HG02973 (cell line): ENCODE data around the gene PIK3IP1.
"Not testable (repeated sequence)": the region's sequence is repeated elsewhere in the genome, so short reads cannot be mapped to it uniquely, and the experiment has no call there.

Experiments
- ATAC-seq: cut with Tn5 transposase; IDR thresholded peaks from one replicate; pipeline ENCODE4 v1.9.1; 2021; ENCODE audit warnings: moderate library complexity; ENCODE audit not compliant: unreplicated experiment

Gene PIK3IP1, protein sequence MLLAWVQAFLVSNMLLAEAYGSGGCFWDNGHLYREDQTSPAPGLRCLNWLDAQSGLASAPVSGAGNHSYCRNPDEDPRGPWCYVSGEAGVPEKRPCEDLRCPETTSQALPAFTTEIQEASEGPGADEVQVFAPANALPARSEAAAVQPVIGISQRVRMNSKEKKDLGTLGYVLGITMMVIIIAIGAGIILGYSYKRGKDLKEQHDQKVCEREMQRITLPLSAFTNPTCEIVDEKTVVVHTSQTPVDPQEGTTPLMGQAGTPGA

DNA sequence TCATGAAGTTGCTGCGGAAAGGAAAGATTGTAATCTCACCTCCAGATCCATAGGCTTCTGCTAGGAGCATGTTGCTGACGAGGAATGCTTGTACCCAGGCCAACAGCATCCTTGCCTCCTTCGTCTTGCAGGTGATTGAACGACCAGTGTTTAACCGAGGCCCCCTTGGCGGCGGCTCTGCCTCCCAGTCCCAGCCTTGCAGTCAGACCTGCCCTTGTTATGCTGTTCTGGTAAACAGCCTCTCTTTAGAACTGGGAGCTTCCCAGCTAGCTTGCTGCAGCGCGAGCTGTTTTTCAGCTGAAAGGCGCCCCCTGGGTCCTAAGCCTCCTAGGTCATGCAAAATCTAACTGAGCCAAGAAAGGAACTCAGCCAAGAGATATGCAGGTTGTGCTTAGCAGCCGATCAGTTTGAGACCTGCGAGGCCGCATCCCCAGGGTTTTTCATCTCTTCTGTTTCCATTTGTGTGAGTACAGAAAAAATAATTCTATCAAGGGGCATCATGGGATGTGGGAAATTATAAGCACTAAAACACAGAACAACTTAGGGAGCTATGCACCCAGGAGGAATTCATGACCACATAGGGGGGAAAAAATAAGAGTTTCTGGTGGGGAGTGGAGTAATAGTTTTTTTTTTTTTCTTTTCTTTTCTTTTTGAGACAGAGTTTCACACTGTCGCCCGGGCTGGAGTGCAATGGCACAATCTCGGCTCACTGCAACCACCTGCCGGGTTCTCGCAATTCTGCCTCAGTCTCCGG, at the start of gene PIK3IP1:
Gene PIK3IP1 (minus strand): TSS at position 253 of the 754 bp plus-strand sequence. CDS start 144 bp downstream, at position 109.
- ATAC-seq, result no peak

DNA sequence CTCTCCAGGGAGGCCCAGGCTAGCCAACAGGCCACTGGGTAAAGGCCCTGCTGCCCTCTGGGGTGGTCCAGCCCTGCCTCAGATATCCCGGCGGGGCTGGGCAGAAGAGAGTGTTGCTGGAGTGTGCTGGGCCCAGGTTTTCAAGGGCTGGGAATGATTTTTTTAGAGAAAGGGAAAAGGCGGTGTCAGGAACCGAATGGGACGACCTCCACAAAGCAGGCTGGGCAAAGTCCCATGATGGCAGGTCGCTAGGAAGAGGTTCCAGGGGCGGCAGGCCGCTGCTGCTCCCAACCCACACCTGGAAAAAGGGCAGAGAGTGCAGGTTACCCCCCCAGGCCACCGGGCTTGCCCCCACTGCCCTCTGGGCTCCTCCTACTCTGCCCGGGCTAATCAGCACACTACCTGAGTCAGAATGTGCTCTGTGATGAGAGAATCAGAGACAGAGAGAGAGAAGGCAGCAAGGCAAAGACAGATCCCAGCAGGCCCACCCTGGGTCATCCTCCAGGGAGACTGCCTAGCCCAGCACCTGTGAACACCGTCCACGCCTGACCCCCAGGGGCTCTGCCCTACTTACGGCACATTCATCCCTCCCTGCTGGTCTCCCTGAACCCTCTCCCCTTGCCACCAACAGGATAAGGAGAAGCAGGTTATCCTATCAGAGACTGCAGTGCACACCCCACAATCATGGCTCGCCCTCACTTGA, 49.2 kb upstream of the PIK3IP1 start:
- ATAC-seq, result no peak

DNA sequence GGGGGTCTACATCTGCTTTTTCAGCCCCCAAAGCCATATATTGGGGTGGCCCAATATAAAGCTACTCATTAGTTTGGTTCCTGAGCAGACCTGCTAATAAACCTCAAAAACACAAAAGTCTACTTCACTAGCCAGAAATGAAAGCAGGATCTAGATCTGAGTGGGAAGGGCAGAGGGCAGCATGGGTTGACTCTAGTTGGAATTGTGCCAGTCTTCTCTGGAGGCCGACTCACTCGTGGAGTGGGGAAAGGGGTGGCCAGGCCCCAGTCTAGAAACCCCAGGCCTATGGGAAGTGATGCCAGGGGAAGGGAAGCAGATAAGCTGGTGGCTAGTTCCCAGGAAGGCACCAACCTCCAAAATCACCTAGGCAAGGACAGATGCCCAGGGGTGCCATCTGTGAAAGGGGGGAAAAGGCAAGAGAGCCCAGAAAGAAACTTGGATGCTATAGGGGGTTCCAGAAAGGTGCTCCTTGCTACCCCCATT, 48.5 kb upstream of the PIK3IP1 start:
- no peak for ATAC-seq

DNA sequence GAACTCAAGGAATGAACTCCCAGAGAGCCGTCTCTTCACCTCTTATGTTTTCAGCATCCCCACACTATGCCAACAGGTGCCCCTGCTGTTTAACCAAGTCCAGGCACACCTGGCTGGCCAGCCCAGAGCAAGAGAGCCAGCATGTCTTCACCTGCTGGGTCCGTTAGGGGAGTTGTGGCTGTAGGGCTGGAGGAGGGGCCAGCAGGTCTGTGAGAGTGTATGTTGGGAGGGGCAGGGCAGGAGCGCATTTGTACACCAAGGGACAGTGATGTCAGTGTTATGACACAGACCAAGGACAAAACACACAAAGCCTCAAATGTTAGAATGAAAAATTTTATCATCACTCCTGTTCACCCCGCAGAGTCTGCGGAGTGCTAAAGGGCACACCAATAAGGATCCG, 48.1 kb upstream of the PIK3IP1 start:
- ATAC-seq, result no peak

DNA sequence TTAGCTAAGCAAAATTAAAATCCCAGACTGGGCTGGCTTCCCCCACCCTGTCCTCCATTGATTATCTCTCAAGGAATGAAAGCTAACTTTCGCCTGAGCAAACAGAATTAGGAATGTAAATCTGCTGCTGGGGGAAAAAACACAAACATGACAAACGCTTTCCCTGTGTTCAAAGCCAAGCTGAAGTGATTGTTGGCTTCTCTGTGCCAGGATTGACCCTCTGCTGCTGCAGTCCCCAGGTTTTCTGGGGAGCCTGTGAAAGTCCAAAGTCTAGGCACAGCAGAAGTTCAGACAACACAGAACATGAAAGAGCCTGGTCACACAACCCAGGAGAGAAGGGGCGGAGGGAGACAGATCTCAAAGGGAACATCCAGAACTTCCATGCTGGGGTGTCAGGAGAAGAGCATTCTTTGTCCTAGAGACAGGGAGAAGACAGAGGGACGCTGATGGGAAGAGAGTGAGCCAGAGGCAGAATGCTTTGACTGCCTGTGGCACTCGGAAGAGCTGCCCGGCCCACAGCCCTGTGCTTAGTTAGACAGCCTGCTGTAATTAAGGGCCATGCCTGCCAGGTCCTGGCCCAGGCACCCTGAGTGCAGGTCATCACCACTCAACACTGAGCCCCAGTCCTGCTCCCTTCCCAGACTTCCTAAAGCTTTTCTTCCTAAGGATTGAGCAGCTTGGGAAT, 47.0 kb upstream of the PIK3IP1 start:
- ATAC-seq, result no peak

DNA sequence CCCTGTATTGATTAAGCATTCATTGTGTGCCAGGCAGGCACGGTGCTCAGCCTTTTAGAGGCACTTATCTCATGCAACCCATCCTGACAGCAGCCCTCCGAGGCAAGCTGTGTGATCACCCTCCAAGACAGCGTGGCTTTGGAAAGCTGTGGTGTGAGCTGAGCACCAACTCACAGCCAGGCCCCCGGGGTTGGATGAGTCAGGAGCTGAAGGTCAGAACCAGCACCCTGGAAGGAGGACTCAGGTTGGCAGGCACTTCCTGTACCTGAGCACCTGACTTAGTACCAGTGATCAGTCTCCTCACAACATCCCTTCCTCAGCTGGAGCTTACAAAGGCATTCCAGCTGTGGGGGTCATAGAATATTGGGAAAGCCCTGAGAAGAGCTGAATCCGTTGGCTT, 44.9 kb upstream of the PIK3IP1 start:
- no peak for ATAC-seq

DNA sequence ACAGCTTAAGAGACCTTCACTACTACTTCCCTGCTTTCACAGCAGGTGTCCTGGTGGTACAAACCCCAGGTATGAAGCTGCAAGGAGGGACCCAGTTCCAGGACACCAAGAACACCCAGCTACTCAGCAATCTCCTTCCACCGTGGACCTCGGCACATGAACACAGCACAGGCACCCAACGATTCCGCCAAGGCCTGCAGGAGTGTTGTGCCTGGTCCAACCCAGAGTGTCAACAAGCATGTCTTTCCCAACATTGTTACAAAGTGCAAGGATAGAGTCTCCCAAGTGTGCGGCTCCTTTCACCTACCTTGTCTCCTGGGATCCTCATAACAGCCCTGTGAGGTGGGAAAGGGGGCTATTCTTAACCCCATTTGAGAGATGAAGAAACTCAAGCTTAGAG, 42.0 kb upstream of the PIK3IP1 start:
- ATAC-seq, result no peak

DNA sequence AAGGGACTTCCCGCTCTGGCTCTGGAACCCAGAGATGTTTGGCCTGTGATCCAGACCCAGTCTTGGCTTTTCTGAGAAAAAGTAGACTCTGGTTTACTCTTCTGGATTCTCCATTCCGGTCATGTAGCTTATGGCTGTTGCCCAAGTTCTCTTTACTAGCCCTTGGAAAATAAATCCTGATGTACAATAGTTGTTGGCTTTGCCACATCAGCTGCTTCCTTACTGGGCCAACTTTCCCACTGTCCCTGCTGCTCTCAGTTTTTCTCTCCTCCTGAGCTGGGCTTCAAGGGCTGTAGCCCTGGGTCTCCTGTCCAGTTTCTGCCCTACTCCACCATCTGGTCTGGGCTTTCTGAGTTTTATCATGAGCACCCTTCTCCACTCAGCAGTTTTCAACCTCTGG, 41.4 kb upstream of the PIK3IP1 start:
- ATAC-seq, result no peak

DNA sequence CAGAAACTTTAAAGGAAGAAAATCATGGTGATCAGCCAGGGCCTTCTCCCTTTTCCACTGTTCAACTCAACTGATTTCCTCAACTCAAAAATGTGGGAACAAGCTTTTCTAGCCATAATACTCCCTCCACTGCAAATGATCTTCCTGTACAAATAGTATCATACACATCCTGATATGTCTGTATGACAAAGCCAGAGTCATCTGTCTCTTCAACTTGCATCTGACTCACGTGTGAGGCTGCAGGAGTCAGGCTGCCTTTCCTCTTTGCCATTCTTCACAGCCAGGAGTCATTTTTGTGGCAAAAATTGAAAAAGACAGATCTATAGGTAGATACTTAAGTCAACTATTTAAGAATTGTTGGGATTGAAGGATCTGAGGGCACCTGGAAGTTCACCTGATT, 40.6 kb upstream of the PIK3IP1 start:
- ATAC-seq, result no peak

DNA sequence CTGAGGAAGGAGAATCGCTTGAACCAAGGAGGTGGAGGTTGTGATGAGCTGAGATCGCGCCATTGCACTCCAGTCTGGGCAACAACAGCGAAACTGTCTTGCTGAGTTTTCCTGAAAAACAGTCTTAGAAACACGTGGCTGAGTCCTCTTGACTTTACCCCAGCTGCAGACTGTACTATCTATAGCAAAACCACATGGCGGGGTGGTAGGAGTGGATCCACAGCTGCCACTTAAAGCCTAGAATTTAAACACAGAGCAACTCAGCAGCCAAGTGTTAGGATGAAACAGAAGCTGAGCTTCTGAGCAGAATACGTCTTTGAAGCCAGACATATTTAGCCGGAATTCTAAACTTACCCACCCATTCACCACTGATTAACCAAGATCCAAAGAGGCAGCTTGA, 39.7 kb upstream of the PIK3IP1 start:
- ATAC-seq, result no peak

DNA sequence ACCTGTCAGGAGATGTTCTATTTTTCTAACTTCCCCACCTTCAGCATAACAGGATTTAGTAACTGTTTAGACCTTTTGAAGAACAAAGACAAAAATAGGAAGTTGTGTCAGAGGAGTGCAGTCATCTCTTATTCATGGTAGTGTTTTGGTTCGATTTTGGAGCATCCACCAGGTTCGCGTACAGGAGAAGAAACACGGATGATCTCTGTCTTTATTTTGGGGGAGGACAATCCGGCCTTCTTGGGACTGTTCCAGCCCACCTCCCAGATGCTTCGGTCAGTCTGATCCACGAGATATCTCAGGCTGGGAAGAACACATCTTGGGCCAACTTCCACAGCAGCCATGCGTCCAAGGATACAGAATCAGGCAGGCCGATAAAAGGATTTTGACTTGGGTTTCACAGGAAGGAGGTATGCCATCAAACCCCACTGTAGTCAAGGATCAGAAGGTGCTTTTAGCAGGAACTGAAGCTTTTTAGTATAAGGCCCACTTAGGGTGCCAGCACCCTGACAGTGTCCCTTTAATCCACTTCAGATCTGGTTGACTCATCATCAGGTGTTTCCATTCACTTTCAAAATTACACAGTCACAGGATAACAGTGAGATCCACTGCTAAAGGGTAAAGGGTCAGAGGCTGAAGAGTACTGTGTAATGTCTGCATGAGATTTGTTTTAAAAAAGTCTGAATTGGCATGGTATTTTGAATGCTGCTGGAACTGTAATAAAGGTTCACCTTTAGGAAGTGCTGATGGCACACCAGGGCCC, 37.3 kb upstream of the PIK3IP1 start:
- no peak for ATAC-seq

DNA sequence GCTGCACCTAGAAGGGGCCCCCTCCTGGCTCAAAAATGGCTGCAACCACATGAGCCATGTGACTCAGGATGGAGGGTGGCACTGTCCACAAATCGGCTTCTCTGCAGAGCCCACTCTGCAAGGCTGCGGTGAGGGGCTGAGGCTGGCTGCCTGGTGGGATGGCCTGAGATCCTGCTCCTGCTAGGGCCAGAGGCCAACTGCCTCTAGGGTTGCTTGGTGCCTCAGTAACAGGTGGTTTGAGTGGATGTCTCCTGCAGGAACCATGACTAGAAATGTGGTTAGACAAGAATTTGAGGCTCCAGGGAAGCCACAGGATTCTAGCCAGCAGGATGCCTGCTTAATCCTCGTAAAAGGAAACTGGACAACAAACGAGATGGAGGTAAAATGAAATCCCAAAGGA, 36.7 kb upstream of the PIK3IP1 start:
- no peak for ATAC-seq

DNA sequence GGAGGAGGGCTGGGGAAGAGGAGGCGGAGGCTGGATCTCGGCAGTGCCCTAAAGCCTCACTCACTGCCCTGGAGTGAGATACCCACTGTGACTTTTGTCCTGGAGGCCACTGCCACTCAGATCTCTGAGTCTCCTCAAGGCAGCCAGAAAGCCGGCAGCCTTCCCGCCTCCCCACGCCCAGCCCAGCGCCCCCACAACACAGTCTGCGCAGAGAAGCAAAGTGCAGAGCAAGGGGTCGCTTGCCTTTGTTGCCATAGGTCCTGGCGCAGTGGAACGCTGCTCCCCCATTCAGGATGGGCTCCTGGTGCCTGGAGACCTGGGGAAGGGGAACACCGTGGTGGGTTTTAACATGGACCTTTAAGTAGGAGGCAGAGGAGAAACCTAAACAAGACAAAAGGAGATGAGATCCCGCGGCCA, 36.3 kb upstream of the PIK3IP1 start:
- no peak for ATAC-seq

DNA sequence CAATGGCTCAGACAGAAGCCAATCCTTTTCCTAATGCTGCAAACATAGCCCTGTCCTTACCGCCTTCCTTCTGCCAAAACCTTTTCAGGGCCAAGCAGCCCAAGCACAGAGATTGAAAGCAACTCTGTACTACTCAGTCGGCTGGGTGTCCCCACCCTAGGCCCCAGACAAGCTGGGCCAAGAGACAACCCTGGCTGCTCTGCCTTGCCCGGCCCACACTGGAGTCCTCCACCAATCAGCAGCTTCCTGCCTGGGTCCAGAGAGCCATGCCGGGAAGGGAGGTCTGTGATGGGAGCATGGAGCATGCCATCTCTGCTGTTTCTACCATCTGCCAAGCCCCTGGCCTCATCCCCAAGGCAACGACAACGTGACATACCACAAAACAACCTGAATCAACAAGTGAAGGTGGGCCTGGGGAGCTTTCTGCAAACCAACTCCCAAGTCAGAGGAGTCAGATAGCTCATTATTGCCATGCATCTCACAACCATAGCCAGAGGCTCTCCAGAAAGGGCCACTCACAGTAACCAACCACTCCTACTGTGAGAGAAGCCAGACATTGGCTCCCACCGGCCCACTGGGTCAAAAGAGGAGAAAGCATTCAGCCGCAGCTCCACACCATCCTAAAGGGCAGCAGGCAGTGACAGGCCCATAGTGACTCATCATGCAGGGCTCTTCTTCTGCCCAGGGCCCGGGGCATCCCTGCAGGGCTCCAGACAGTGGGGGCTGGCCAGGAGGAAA, 35.7 kb upstream of the PIK3IP1 start:
- no peak for ATAC-seq

DNA sequence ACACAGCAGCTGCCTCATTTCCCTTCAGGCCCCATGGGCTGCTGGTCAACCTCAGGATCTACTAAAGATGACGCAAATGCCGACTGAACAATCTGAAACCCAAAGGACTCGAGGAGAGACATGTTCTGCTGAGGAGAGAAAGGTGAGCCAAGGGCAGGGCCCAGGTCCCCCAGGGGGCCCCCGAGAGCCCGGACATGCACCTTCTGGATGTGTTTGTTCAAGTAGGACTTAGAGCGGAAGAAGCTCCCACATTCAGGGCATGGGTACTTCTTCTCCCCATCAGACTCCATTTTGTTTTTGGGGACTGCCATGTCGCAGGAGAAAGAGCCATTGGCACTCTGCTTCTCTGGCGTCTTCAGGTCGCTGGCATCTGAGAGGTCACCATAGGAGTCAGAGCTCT, 34.6 kb upstream of the PIK3IP1 start:
- no peak for ATAC-seq

DNA sequence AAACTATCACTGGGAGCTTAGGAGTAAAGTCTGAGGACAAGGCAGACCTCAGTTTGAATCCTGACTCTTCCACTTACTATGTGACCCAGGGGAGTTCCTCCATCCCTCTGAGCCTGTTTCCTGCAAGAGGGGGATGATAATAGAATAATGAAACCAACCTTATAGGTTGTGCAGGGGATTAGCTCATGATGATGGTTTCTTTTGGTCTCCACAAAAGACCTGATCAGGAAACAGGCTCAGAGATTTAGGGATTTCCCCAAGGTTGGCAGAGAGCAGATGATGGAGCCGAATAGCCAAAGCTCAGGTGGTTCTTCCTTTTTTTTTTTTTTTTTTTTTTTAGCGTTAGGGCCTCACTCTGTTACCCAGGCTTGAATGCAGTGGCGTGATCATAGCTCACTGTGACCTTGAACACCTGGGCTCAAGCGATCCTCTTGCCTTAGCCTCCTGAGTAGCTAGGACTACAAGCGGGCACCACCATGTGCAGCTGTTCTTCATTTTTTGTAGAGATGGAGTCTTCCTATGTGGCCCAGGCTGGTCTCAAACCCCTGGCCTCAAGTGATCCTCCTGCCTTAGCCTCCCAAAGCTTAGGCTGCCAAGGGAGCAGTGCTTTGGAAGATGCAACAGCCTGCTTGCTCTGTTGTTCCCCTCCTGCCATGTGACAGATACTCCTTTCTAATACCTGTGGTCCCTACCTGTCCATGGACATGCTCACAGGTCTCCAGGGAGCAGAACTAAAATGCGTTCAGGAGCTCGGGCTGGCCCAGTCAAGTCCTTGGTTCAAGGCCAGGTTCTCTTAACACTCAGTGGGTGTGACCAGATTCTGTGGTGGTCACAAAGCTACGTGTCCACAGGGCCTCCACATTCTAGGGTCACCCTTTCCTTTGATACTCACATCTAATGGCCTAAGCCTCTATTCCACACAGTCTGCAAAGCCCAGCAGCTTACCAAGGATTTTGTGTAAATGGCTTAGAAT, 31.6 kb upstream of the PIK3IP1 start:
- ATAC-seq, result no peak

DNA sequence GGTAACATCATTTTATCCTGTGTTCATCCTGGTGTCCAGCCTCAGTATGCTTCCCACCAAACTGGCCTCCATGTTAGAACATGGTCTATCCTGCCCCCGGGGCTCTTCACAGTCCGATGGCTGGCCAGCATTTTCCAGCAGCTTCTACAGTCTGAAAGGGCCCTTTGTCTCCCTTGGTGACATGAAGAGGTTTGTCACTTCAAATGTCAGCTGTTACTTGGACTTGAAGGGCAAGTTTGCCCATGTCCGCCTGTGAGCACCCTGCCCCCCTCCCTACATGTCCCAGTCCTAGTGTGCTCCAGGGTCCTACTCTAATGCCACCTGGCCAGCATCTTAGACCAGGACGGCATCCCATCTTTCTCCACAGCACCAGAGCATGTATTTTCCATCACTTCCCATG, 29.1 kb upstream of the PIK3IP1 start:
- no peak for ATAC-seq

DNA sequence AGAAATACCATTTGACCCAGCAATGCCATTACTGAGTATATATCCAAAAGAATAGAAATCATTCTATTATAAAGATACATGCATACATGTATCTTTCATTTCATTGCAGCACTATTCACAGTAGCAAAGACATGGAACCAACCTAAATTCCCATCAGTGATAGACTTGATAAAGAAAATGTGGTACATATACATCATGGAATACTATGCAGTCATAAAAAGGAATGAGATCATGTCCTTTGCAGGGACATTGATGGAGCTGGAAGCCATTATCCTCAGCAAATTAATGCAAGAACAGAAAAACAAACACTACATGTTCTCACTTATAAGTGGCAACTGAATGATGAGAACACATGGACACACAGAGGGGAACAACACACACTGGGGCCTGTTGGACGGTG, 21.9 kb upstream of the PIK3IP1 start:
- not testable (repeated sequence) for ATAC-seq
